Measurements from ENCODE around the gene CREB1.
A peak's percentile ranks its signal among the peaks of the same experiment; 100 is the strongest.
"Not testable (repeated sequence)": the region's sequence is repeated elsewhere in the genome, so short reads cannot be mapped to it uniquely, and the experiment has no call there.

CREB1 gene
- 100 reads per million, percentile 83 among the genes with 10 or more reads in this experiment for total RNA-seq

DNA sequence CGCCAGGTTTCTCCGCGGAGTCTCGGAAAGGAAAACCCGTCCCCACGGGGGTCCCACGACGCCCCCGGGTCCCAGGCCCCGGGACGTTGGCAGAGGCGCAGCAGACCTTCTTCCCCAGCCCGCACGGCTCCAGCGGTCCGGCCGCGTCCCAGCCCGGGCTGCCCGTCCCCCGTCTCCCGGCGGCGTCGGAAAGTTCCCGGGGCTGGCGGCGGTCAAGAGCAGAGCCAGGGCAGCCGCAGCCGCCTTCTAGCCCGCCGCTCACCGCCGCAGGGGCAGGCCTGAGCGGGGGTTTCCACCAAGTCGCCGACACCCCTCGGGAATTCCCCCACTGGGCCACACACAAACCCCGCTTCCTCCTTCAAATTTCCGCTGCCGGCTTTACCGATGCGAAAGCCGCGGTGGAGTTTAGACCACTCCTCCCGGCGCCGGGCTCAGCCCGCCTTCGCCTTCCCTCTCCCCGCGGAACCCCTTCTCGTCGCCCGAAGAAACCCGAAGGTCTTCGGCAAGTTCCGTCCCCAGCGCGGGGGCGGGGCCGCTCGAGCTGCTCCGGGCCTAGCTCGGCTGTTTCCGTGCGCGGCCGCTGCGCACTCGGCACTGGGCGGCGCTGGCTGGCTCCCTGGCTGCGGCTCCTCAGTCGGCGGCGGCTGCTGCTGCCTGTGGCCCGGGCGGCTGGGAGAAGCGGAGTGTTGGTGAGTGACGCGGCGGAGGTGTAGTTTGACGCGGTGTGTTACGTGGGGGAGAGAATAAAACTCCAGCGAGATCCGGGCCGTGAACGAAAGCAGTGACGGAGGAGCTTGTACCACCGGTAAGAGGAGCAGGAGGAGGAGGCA is at the start of gene CREB1:
TSS of gene CREB1 (plus strand) at position 633 of the 830 bp plus-strand sequence. CDS start 25,674 bp downstream, outside the sequence.
- DNase-seq: peak; percentile 99

DNA sequence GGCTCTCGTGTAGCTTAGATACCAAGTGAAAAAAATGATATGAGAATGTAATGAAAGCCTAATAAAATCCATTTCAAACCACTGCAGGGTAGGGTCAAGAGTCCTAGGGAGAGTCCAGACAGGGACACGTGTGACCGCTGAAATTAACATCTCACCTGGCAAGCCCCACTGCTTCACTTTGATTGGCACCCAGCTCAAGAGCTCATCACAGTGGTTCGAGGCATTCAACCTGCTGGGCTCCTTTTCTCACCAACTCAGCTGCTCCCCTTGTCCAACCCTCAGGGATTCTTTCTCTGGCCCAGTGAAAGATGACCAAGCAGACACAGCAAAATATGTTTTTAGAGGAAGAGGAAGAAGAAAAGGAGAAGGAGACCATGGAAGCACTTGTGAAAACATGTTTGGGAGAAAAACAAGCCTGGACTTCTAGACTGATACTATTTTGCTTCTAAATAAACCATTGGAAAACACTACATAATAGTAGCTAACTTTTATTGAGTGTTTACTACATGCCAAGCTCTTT is 49.2 kb upstream of the CREB1 start:
- DNase-seq: no peak

DNA sequence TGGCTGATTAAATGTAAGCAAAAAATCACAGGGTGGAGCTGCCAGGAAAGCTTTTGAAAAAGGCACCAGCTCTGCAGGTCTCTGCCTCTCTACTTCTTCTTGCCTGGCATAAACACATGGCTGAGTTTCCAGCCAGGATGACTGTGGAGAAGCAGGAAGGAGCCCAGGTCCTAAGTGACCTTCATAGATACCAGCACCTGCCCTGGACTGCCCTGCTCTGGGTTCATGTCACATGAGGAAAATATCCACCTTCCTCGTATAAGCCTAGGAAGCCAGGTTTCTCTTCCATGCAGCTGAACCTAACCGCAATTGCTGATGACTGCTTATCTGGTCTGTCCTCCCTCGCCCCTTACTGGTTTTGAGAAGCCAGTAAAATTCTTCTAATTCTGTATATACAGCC is 47.8 kb upstream of the CREB1 start:
- DNase-seq: no peak

DNA sequence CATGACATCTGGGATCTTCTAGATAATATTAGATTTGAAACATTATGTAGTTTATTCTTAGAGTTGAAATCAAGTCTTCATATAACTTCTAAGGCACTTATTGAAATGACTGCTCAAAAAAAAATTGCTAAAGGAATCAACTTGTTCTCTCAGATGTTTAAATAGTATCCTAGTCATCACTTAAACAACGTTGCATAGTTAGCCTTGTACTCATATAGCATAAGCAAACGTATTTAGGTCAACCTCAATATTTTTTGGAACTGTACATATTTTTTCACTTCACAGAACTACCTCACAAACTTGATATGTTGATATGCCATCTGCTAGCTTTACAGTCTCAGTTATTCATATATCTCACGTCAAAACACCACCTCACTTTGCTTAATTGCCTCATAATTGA is 47.1 kb upstream of the CREB1 start:
- DNase-seq: no peak

DNA sequence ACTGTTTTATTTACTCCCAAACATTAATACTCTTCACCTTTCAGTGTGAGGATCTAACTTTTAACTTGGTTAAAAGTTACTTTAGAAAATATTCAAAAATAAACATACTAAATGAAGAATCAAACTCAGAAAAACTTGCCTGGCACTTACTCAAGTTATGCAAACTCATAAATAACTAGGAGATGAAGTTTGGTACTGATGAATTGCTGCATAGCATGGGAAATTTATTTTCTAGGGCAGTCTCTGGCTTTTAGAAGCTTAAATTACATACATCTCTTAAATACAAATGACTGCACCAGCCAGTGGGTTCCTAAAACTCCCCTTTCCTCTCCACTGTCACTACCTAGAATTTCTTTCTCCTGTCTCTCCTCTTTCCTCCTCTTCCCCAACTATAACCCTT is 46.7 kb upstream of the CREB1 start:
- DNase-seq: no peak

DNA sequence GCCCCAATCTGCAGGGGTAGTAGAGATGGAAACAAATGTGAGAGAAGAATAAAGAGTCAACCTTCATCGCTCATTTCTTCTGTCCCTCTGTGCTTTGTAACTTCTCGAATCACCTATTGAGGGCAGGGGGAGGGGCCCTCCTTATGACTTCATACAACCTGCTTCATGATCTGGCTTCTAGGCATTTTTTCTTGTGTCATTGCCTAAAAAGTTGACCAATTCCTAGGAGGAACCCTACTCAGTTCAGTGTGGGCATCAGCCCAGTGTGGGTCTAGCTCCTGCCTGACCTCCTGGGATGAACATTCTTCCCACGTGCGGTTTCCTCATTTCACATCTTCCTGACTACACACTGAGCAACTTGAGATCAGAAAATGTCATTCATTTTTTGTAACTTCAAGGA is 46.3 kb upstream of the CREB1 start:
- no peak for DNase-seq

DNA sequence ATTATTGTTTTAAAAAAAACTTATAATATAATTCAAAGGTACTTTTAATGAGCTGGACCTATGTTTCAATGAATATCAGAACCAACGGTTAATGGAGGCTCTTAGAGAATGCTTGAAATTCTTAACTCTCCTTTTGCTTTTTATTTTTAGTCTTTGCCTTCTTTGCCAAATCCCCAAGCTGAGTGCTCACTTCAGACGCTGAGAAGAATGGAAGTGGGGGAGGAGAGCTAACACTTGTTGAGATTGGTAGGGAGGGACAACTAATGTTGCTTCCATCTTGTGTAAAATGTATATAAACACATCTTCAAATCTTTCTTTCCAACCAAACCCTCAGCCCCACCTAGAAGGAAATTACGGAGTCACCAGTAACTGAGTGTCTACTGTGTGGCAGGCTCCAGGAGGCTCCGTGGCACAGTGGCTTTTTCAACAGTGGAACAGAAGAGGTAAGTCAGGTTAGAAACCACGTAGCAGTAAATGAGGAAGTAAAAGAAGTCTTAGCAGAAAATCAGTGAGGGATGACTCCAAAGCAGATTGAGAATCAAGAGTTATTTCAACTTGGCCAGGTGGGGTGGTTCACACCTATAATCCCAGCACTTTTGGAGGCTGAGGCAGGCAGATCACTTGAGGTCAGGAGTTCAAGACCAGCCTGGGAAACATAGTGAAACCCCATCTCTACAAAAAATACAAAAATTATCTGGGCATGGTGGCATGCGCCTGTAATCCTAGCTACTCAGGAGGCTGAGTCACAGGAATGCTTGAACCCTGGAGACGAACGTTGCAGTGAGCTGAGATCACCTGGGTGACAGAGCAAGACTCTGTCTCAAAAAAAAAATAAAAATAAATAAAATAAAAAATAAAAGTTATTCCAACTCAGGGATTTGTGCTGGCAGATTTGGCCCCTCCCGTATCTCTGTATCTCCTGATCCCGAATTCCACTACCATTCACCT is 45.0 kb upstream of the CREB1 start:
- DNase-seq: no peak

DNA sequence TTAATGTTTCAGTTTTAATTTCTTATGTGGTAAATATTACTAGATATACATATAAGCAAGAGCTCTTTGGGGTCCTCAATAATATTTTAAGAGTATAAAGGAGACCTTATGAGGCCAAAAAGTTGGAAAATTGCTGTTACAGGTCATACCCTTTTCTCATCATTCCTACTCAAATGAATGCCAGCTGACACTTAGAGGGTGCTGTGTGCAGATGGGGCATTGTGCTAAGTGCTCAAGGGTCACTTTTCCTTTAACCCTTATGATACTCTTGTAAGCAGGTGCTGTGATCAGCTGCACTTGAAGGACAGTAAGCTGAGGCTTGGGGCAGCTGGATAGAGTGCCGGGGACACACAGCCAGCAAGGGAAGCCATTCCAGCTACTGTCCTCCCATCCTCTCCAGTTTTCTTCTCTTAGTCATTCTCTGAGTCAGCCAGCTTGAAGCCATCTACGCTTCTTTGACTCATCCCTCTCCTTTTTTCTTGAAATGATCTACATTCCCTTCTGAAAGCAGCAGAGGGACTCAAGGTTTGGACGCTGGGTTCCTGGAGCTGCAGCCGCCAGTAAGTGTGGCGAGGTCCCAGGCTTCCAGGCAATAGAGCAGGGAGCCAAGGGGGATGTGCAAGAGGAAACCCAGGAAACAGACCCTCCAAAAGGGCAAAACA is 42.0 kb upstream of the CREB1 start:
- DNase-seq: no peak

DNA sequence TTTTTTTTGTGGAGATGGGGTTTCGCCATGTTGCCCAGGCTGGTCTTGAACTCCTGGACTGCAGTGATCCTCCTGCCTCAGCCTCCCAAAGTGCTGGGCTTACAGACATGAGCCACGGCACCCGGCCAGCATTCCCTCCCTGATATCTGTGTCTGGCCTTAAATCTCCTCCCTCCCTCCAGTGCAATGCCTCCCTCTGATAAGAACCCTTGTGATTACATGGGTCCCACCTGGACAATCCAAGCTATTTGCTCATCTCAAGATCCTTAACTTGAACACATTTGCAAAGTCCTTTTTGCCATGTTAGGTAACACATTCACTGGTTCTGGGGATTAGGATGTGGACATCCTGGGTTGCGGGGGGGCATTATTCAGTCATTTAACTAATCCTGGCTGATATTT is 40.5 kb upstream of the CREB1 start:
- no peak for DNase-seq

DNA sequence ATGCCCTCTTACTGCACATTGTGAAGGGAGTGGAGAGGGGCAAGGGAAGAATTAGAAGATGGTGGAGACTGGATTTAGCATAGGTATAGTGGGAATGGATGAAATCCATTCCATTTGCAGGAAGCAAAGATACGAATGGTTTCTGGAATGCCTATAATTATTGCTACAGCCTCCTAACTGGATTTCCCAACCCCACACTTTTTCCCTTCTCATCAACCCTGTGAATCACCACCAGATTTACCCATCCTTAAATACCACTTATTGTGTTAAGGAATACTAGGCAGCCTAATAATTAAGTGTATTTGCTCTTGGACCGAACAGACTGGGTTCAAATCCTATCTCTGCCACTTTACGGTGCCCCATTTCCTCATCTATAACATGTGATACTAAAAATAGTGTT is 39.3 kb upstream of the CREB1 start:
- DNase-seq: no peak

DNA sequence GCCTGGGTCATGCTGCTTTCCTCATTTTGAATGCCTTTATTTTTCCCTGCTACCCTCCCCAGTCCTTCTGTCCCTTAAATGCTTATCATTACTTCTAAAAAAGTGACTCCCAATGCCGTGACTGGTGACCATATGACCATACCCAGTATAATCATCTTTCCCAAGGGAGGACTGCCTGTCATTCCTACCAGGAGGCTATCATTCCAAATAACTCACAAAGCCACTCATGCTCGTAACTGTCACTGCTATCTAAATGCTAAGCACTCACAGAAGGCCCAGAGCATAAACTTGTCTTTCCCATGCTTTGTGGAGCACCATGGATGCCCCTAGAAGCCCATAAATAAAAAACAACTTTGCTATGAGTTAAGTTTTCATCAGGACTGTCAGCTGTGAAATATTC is 38.7 kb upstream of the CREB1 start:
- no peak for DNase-seq

DNA sequence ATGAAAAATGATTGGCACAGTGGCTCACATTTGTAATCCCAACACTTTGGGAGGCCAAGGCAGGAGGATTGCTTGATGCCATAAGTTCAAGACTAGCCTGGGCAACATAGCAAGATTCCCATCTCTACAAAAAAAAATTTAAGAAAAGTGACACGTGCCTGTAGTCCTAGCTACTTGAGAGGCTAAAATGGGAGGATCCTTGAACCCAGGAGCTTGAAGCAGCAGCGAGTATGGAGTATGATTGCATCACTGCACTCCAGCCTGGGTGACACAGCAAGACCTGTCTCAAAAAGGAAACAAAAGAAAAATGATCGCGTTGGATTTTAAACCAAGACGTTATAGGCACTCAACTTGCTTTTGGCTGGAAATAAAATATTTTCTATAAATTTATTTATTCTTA is 37.8 kb upstream of the CREB1 start:
- no peak for DNase-seq

DNA sequence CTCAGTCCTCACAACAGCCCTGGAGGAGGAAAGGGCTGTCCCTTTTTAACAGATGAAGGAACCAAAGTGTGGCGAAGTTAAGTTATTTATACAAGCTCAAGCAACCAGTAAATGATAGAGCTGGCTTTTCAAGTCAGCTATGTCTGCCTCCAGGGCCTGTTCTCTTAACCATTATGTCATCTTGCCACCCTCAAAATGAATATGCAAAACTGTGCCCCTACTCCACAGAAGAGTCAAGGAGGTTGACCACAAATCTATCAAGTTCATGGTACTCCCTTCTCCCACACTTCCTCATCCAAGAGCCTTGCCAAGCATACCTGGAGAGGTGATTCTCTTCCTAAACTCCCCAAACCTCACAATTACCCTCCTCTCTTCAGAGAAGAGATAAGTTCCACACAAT is 37.3 kb upstream of the CREB1 start:
- DNase-seq: no peak

DNA sequence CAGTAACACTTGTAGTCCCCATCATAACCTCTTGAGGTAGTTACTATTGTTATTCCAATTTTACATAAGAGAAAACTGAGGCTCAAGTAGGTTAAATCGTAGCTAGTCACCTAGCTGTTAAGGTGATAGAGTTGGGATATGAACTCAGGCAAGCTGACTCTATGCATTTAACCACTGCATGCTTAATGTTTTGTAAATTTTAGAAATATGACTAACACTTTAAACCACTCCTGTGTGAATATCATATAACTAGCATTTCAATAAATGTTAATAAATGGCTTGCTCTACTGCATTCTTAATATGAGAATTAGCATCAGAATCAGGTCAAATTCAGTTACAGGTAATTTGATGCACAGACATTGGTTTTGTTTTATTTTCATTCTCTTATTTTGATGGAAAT is 35.6 kb upstream of the CREB1 start:
- DNase-seq: no peak

DNA sequence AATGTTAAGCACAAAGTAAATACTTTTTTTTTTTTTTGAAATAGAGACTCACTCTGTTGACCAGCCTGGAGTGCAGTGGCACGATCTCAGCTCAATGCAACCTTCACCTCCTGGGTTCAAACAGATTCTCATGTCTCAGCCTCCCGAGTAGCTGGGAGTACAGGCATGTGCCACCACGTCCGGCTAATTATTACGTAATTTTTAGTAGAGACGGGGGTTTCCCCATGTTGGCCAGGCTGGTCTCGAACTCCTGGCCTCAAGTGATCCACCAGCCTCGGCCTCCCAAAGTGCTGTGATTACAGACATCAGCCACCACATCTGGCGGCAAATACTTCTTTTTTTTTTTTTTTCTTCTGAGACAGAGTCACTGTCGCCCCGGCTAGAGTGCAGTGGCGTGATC is 32.8 kb upstream of the CREB1 start:
- not testable (repeated sequence) for DNase-seq

DNA sequence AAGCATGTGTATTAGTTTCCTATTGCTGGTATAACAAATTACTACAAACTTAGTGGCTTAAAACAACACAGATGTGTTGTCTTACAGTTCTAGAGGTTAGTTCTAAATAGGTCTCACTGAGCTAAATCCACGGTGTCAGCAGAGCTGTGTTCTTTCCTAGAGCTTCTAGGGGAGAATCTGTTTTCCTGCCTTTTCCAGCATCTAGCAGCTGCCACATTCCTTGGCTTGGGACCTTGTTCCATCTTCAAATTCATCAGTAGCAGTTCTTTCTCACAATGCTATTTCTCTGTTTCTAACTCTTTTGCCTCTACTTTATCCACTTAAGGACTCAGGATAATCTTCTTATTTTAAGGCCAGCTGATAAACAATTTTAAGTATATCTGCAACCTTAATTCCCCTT is 32.2 kb upstream of the CREB1 start:
- DNase-seq: no peak

DNA sequence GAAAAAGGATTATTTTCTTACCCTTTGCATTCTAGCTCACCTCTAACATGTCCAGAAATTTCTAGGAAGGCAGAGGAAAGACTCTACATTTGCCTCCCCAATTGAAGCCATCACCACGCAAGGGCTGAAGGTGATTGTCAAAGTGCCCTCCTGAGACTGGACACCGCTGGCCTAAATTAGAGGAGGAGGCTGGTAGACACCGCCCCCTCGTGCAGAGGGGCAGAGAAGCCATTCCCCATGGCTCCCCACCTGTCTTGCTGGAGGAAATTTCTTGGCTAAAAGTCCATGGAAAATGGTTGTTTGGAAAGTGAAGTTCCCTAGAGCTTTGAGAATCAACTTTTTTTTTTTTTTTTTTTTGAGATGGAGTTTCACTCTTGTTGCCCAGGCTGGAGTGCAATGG is 31.3 kb upstream of the CREB1 start:
- no peak for DNase-seq

DNA sequence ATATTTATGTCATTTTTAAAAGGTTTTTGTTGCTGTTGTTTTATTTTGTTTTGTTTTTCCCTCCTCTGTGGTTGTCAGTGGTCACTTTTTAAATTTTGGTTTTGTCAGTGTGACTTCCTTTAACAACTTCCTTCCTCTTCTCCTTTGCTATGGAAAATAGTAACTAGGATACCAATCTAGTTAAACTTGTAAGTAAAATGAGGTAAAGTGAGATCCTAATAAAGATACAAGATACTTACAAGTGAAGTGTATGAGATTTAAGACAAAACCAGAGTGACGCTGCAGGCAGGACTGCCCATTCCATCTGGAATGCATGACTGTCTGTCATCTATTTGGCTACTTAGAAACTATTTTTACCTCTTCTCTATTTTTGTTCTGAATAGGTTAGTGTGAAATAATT is 30.6 kb upstream of the CREB1 start:
- no peak for DNase-seq

DNA sequence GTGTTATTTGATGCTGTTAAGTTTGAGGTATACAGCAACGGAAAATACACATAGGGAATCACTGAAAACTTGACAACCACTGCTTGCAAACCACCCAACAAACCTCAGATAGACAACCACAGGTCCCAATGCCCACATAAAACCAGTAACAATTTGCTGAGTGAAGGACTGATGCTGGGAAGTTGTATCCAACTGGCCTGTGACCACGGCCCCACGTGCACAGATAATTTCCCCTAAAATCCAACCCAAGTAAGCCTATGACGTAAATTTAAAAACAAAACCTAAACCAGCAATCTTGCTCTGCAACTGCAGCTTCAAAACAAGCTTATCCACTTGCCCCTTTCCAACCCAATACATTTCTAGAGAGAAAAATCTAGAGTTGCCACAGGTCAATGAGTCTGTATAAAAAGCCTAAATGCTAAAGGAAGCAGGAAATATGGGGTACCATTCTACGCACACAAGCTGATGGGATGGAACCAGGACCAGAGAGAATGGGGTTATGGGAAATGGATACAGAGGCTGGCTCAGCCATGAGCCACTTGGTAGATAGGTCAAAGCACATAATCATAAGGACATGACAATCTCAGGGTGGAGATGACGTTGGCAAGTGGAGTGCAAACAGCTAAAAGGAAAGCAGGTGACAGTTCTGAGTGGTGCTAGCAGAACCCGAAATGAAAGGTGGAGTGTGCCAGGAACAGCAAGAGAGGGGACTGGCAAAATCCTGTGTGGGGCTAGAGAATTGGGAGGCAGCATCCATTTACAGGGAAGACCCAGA is 27.8 kb upstream of the CREB1 start:
- no peak for DNase-seq

DNA sequence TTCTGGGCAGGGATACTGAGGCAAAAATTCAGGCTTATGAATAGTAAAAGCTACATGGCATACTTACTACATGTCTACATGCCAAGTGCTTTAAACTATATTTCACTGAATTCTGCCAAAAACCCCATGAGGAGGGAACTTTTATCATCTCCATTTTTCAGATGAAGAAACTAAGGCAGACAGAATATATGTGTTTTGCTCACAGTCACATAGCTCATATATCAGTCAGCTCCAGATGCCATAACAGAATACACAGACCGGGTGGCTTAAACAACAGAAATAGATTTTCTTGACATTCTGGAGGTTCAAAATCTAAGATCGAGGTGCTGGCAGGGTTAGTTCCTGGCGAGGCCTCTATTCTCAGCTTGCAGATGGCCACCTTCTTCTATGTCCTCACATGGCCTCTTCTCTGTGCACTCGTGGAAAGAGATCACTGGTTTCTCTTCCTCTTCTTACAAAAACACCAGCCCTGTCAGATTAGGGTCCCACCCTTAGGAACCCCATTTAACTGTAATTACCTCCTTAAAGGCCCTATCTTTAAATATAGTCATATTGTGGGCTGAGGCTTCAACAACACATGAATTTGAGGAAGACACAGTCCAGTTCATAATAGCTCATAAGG is 27.1 kb upstream of the CREB1 start:
- no peak for DNase-seq

DNA sequence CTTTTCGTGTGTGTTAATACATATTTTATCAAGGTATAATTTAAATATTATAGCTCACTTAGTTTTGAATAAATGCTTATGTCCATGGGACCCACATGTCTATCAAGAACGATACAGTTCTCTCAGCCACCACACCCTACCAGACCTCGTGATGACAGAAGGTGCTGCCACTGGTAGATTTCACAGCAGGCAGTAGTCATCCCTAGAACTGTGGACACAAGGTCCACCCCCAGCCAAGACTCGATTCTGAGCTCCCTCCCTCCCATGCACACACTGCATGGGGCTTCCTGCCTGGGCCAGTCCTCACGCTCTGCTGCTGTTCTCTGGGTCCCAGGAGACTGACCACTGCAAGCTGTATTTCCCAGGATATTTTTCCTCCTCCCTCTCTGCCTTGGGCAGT is 26.5 kb upstream of the CREB1 start:
- DNase-seq: no peak

Measured in effector CD4-positive, alpha-beta T cell (primary cell).